ENCODE measurements around the gene ARRDC3.

GRCh38 chr5:91369480-91369879 lies 13.6 kb downstream of the ARRDC3 start:
- TF ChIP-seq CTCF (conservative IDR thresholded peaks at IDR 0.05 in 1 of 2, IDR thresholded peaks at IDR 0.05 in 1 of 2; ENCODE audit: low read depth in 1 of 2, low read length in 2 of 2) (no peak), EZH2 (IDR thresholded peaks at IDR 0.05; ENCODE audit: low read length, missing control alignments) (no peak)

Measured in fibroblast of lung (primary cell).